Mesenchymal stem cell (in vitro differentiated cells and primary cell): ENCODE measurements around the gene DHX38.

Experiments used
- DNase-seq: peaks from one replicate; pipeline ENCODE4 v3.0.0-alpha.2; 2013
- H2AFZ ChIP-seq: one replicate; pipeline ENCODE4 v1.6.1; 2013; ENCODE audit warnings: low read depth, mild to moderate bottlenecking, control low read depth, inconsistent platforms, low read length, moderate library complexity
- H2AK5ac ChIP-seq: 2 replicates; pipeline ENCODE4 v1.6.1; 2013; ENCODE audit warnings: low read length, moderate library complexity, mild to moderate bottlenecking, inconsistent platforms; ENCODE audit not compliant: severe bottlenecking
- H2BK120ac ChIP-seq: one replicate; pipeline ENCODE4 v1.6.1; 2013; ENCODE audit warnings: low read depth, mild to moderate bottlenecking, inconsistent platforms, low read length, moderate library complexity
- H2BK12ac ChIP-seq, 2 experiments: one replicate each; pipeline ENCODE4 v1.6.1; 2013; ENCODE audit warnings: inconsistent platforms in 2 of 2, low read length in 2 of 2, mild to moderate bottlenecking in 2 of 2, moderate library complexity in 2 of 2, control low read depth in 1 of 2
- H2BK15ac ChIP-seq: one replicate; pipeline ENCODE4 v1.6.1; 2013; ENCODE audit warnings: mild to moderate bottlenecking, low read depth, inconsistent platforms; ENCODE audit not compliant: poor library complexity, severe bottlenecking
- H2BK5ac ChIP-seq: 2 replicates; pipeline ENCODE4 v1.6.1; 2013; ENCODE audit warnings: low read depth, mild to moderate bottlenecking, low read length, control low read depth, inconsistent platforms; ENCODE audit not compliant: poor library complexity, severe bottlenecking
- H3K14ac ChIP-seq, 2 experiments: one replicate each; pipeline ENCODE4 v1.6.1; 2013; ENCODE audit warnings: inconsistent platforms in 2 of 2, low read length in 2 of 2, control low read depth in 1 of 2, mild to moderate bottlenecking in 1 of 2, moderate library complexity in 1 of 2
- H3K18ac ChIP-seq, 2 experiments: one replicate each; pipeline ENCODE4 v1.6.1; 2013; ENCODE audit warnings: inconsistent platforms in 2 of 2, low read length in 2 of 2, control low read depth in 1 of 2, low read depth in 1 of 2, mild to moderate bottlenecking in 1 of 2
- H3K23ac ChIP-seq, 2 experiments: one replicate each; pipeline ENCODE4 v1.6.1; 2013; ENCODE audit warnings: inconsistent platforms in 2 of 2, low read length in 2 of 2, mild to moderate bottlenecking in 2 of 2, moderate library complexity in 2 of 2, control low read depth in 1 of 2
- H3K27ac ChIP-seq: 2 replicates; pipeline ENCODE4 v1.5.1; 2013; ENCODE audit warnings: mild to moderate bottlenecking, moderate library complexity, low read length, control low read depth, inconsistent platforms; ENCODE audit not compliant: poor library complexity, severe bottlenecking
- H3K27me3 ChIP-seq, 2 experiments: 2 replicates each; pipeline versions ENCODE4 v1.6.1 to v1.7.0; 2013; ENCODE audit warnings: low read length in 2 of 2, mild to moderate bottlenecking in 2 of 2, moderate library complexity in 2 of 2, control low read depth in 1 of 2, inconsistent platforms in 1 of 2; ENCODE audit not compliant: control insufficient read depth in 1 of 2, insufficient read depth in 1 of 2
- H3K36me3 ChIP-seq, 2 experiments: 2 replicates each; pipeline versions ENCODE4 v1.6.1 to v1.7.0; 2013; ENCODE audit warnings: low read length in 2 of 2, control low read depth in 1 of 2, inconsistent platforms in 1 of 2, low read depth in 1 of 2, mild to moderate bottlenecking in 1 of 2; ENCODE audit not compliant: insufficient read depth in 2 of 2, control insufficient read depth in 1 of 2
- H3K4ac ChIP-seq, 2 experiments: one replicate each; pipeline ENCODE4 v1.6.1; 2013; ENCODE audit warnings: inconsistent platforms in 2 of 2, low read length in 2 of 2, mild to moderate bottlenecking in 2 of 2, moderate library complexity in 2 of 2, control low read depth in 1 of 2, low read depth in 1 of 2
- H3K4me1 ChIP-seq: 2 replicates; pipeline ENCODE4 v1.6.1; 2013; ENCODE audit warnings: low read depth, low read length, control low read depth; ENCODE audit not compliant: control insufficient read depth, insufficient read depth
- H3K4me2 ChIP-seq: 2 replicates; pipeline ENCODE4 v1.6.1; 2013; ENCODE audit warnings: low read length, mild to moderate bottlenecking, inconsistent platforms; ENCODE audit not compliant: poor library complexity, severe bottlenecking
- H3K4me3 ChIP-seq, 2 experiments: 2 replicates each; pipeline versions ENCODE4 v1.5.1 to v1.7.0; 2013; ENCODE audit warnings: low read length in 2 of 2, mild to moderate bottlenecking in 2 of 2, control low read depth in 1 of 2, low read depth in 1 of 2; ENCODE audit not compliant: insufficient read depth in 1 of 2
- H3K79me1 ChIP-seq: replicated peaks from 2 replicates; pipeline ENCODE4 v1.6.1; 2013; ENCODE audit warnings: mild to moderate bottlenecking, control low read depth, low read length, inconsistent platforms; ENCODE audit not compliant: poor library complexity, severe bottlenecking
- H3K9ac ChIP-seq: 2 replicates; pipeline ENCODE4 v1.7.0; 2013; ENCODE audit warnings: mild to moderate bottlenecking, low read length, moderate library complexity
- H3K9me3 ChIP-seq: 2 replicates; pipeline ENCODE4 v1.7.0; 2013; ENCODE audit warnings: mild to moderate bottlenecking, low read length; ENCODE audit not compliant: control insufficient read depth
- H4K8ac ChIP-seq: one replicate; pipeline ENCODE4 v1.6.1; 2013; ENCODE audit warnings: inconsistent platforms, mild to moderate bottlenecking, low read length, moderate library complexity
- H4K91ac ChIP-seq: one replicate; pipeline ENCODE4 v1.6.1; 2013; ENCODE audit warnings: mild to moderate bottlenecking, low read length, inconsistent platforms
- WGBS: methylation state at CpG from one replicate; pipeline ENCODE4 v1.1.7; 2013; ENCODE audit warnings: mixed read lengths; 5-methylcytosine and 5-hydroxymethylcytosine counted together

DHX38 gene

GRCh38 chr16:72137380-72138063 lies 43.9 kb downstream of the DHX38 start:
- no peaks in the 10 kb centered on the region for H3K9me3 ChIP-seq
- no peak for DNase-seq
- H4K8ac ChIP-seq, result no peak overlapping the region
- no peak overlapping the region for H3K4ac ChIP-seq
- H3K23ac ChIP-seq, result no peak overlapping the region
- no peak overlapping the region for H4K91ac ChIP-seq
- 83% methylated on average over 15 of the region's 15 CpGs for WGBS
- peaks cover 0 to 3% of the 10 kb centered on the region in 2 experiments for H3K27me3 ChIP-seq
- H3K18ac ChIP-seq, result no peak overlapping the region
- no peak overlapping the region for H3K9ac ChIP-seq
- H3K36me3 ChIP-seq, result no peaks in the 10 kb centered on the region
- no peak overlapping the region for H3K27ac ChIP-seq
- H3K4me1 ChIP-seq, result peaks cover 2% of the 10 kb centered on the region
- no peak overlapping the region for H2AFZ ChIP-seq
- H3K79me1 ChIP-seq, result no peaks in the 10 kb centered on the region
- no peak overlapping the region for H2BK5ac ChIP-seq
- H2BK12ac ChIP-seq, result no peak overlapping the region
- no peak overlapping the region for H3K4me2 ChIP-seq
- H2AK5ac ChIP-seq, result no peak overlapping the region
- no peak overlapping the region for H2BK15ac ChIP-seq
- no peak overlapping the region for H2BK120ac ChIP-seq
- H3K4me3 ChIP-seq, result no peak overlapping the region
- H3K14ac ChIP-seq, result no peak overlapping the region

- Histone ChIP-seq H3K18ac (no peak overlapping the region), H3K9ac (no peak overlapping the region), H3K14ac (no peak overlapping the region), H3K23ac (no peak overlapping the region), H3K27ac (no peak overlapping the region), H3K4me1 (peaks cover 2% of the 10 kb centered on the region), H4K8ac (no peak overlapping the region), H4K91ac (no peak overlapping the region), H2AK5ac (no peak overlapping the region), H3K4me3 (no peak overlapping the region), H2BK12ac (no peak overlapping the region), H3K4me2 (no peak overlapping the region), H3K36me3 (no peaks in the 10 kb centered on the region), H2BK120ac (no peak overlapping the region), H2BK15ac (no peak overlapping the region), H2AFZ (no peak overlapping the region), H2BK5ac (no peak overlapping the region), H3K79me1 (no peaks in the 10 kb centered on the region), H3K27me3 (peaks cover 0 to 3% of the 10 kb centered on the region in 2 experiments), H3K9me3 (no peaks in the 10 kb centered on the region), H3K4ac (no peak overlapping the region)
- DNase-seq, result no peak
- 88% methylated on average over 4 of the region's 4 CpGs for WGBS
Measured at GRCh38 chr16:72138064-72138572, 44.5 kb downstream of the DHX38 start.

GRCh38 chr16:72139908-72140307 lies 46.3 kb downstream of the DHX38 start:
- H2AFZ ChIP-seq, result no peak overlapping the region
- no peak overlapping the region for H3K4ac ChIP-seq
- WGBS, result 96% methylated on average over 2 of the region's 2 CpGs
- no peak overlapping the region for H3K9ac ChIP-seq
- no peaks in the 10 kb centered on the region for H3K9me3 ChIP-seq
- H3K79me1 ChIP-seq, result no peaks in the 10 kb centered on the region
- no peak overlapping the region for H4K8ac ChIP-seq
- H2BK120ac ChIP-seq, result no peak overlapping the region
- DNase-seq, result no peak
- no peak overlapping the region for H2BK12ac ChIP-seq
- no peak overlapping the region for H3K14ac ChIP-seq
- no peak overlapping the region for H2BK15ac ChIP-seq
- no peak overlapping the region for H3K23ac ChIP-seq
- H2AK5ac ChIP-seq, result no peak overlapping the region
- H3K18ac ChIP-seq, result no peak overlapping the region
- H3K4me3 ChIP-seq, result no peak overlapping the region
- H3K27me3 ChIP-seq, result no peaks in the 10 kb centered on the region
- no peaks in the 10 kb centered on the region for H3K36me3 ChIP-seq
- H3K27ac ChIP-seq, result no peak overlapping the region
- no peak overlapping the region for H3K4me2 ChIP-seq
- H3K4me1 ChIP-seq, result peaks cover 2% of the 10 kb centered on the region
- H4K91ac ChIP-seq, result no peak overlapping the region
- no peak overlapping the region for H2BK5ac ChIP-seq

- Histone ChIP-seq H3K36me3 (no peaks in the 10 kb centered on the region), H4K91ac (no peak overlapping the region), H3K9ac (no peak overlapping the region), H3K9me3 (no peaks in the 10 kb centered on the region), H2AK5ac (no peak overlapping the region), H3K18ac (no peak overlapping the region), H3K4ac (no peak overlapping the region), H2AFZ (no peak overlapping the region), H3K27ac (no peak overlapping the region), H2BK120ac (no peak overlapping the region), H4K8ac (no peak overlapping the region), H3K4me2 (no peak overlapping the region), H3K79me1 (no peaks in the 10 kb centered on the region), H2BK15ac (no peak overlapping the region), H3K14ac (no peak overlapping the region), H3K23ac (no peak overlapping the region), H2BK5ac (no peak overlapping the region), H3K4me1 (peaks cover under 1% of the 10 kb centered on the region), H2BK12ac (no peak overlapping the region), H3K27me3 (no peaks in the 10 kb centered on the region), H3K4me3 (no peak overlapping the region)
- DNase-seq, result no peak
- no CpG with 5 or more reads among the region's 1 CpG for WGBS
Measured at GRCh38 chr16:72142476-72142875, 48.8 kb downstream of the DHX38 start.
